ENCODE measurements around the gene MAP4K2.

DNA sequence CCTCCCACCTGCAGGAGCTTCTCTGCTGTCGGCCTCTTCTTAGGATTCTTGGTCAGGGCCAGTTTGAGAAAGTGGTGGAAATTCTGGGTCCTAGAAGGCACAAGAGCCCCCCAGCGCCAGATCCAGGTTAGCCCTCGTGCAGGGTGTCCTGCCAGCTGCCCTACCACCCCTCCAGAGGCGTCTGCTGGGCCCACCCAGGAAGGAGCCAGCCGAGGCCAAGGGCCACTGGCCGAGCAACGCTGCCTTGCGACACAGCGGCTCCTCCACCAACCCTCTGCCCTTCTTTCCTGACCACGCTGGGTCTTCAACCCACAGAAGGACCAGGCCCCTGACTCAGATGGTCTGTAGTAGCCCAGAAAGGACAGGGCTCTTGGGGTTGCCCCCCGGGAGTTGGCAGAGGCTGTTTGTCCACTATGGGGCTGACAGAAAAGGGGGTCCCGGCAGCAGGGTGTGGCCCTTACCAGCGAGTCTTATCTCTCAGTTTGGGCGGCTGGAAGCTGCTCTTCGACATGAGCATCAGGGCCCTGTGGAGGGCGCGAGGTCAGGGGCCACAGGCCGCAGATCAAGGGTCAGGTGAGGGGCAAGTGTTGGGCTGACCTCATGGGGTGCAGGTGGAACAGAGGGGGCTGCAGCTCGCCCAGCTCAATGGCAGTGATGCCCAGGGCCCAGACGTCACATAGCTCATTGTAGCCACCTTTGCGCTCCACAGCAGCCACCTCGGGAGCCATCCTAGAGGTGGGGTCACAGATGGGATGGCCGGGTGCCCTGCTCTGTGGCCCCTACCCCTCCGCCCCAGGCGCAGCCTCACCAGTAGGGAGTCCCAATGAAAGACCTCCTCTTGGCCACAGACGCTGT lies 2.5 kb downstream of the MAP4K2 start:
- TF ChIP-seq, protein P1, sequence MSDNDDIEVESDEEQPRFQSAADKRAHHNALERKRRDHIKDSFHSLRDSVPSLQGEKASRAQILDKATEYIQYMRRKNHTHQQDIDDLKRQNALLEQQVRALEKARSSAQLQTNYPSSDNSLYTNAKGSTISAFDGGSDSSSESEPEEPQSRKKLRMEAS (IDR thresholded peaks at IDR 0.05; ENCODE audit: low read depth), result no peak
- TF ChIP-seq, protein P2, sequence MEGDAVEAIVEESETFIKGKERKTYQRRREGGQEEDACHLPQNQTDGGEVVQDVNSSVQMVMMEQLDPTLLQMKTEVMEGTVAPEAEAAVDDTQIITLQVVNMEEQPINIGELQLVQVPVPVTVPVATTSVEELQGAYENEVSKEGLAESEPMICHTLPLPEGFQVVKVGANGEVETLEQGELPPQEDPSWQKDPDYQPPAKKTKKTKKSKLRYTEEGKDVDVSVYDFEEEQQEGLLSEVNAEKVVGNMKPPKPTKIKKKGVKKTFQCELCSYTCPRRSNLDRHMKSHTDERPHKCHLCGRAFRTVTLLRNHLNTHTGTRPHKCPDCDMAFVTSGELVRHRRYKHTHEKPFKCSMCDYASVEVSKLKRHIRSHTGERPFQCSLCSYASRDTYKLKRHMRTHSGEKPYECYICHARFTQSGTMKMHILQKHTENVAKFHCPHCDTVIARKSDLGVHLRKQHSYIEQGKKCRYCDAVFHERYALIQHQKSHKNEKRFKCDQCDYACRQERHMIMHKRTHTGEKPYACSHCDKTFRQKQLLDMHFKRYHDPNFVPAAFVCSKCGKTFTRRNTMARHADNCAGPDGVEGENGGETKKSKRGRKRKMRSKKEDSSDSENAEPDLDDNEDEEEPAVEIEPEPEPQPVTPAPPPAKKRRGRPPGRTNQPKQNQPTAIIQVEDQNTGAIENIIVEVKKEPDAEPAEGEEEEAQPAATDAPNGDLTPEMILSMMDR (IDR thresholded peaks at IDR 0.05), result no peak
